Esophagus (tissue), 2 donors: ENCODE results near the gene PITPNC1. TPM values are rescaled to one million over a fixed set of nuclear protein-coding genes. Genes with fewer than 3 reads are reported as not detected.

Experiments used
- H3K27ac ChIP-seq, 2 donors: one replicate each; pipeline ENCODE4 v1.5.1; 2013; ENCODE audit warnings: low read depth in 2 of 2, mild to moderate bottlenecking in 2 of 2, inconsistent platforms in 1 of 2, low read length in 1 of 2, moderate library complexity in 1 of 2
- H3K27me3 ChIP-seq, 2 donors: one replicate each; pipeline ENCODE4 v1.6.1; 2013; ENCODE audit warnings: low read length in 2 of 2, control low read depth in 1 of 2, mild to moderate bottlenecking in 1 of 2; ENCODE audit not compliant: insufficient read depth in 2 of 2, control insufficient read depth in 1 of 2
- H3K36me3 ChIP-seq, 2 donors: one replicate each; pipeline ENCODE4 v1.6.1; 2013; ENCODE audit warnings: low read length in 1 of 2; ENCODE audit not compliant: control insufficient read depth in 2 of 2, insufficient read depth in 2 of 2
- H3K4me1 ChIP-seq, 2 donors: one replicate each; pipeline ENCODE4 v1.6.1; 2013; ENCODE audit warnings: low read length in 1 of 2; ENCODE audit not compliant: control insufficient read depth in 2 of 2, insufficient read depth in 2 of 2
- H3K4me3 ChIP-seq, 2 donors: one replicate each; pipeline ENCODE4 v1.5.1; 2013; ENCODE audit warnings: low read length in 2 of 2, mild to moderate bottlenecking in 2 of 2, low read depth in 1 of 2, moderate library complexity in 1 of 2
- H3K9me3 ChIP-seq, 2 donors: one replicate each; pipeline ENCODE4 v1.6.1; 2013; ENCODE audit warnings: mild to moderate bottlenecking in 2 of 2, low read depth in 1 of 2, low read length in 1 of 2, moderate library complexity in 1 of 2; ENCODE audit not compliant: control insufficient read depth in 2 of 2, insufficient read depth in 1 of 2
- WGBS, 2 donors: extraction: QIAGEN DNeasy Blood & Tissue Kit; methylation state at CpG; one replicate each; pipeline ENCODE4 v1.1.7; 2013; 5-methylcytosine and 5-hydroxymethylcytosine counted together
- polyA plus RNA-seq, 2 donors: library from polyadenylated mRNA; stranded (reverse); fragments of 200-250 nt; gene quantifications; one replicate each; pipeline ENCODE4 v1.2.3, GENCODE V29; 2013
- donor health status: healthy with polysubstance abuse.
- donor health status: Bipolar disorder and iron deficiency.

Gene PITPNC1
- polyA plus RNA-seq, 2 donors: 7.9 to 9.6 TPM

- 66 to 78% methylated on average over 6 of the region's 6 CpGs for WGBS, 2 donors
- no peaks in the 10 kb centered on the region for H3K36me3 ChIP-seq
These were observed 72.0 kb downstream of the PITPNC1 start for GRCh38 chr17:67449065-67449464.

GRCh38 chr17:67449845-67450755, 73.0 kb downstream of the PITPNC1 start:
- no peaks in the 10 kb centered on the region for H3K27me3 ChIP-seq
- no peaks in the 10 kb centered on the region for H3K9me3 ChIP-seq
- WGBS, 2 donors: 91% methylated on average over 16 of the region's 16 CpGs
- H3K27ac ChIP-seq: no peak overlapping the region
- no peaks in the 10 kb centered on the region for H3K4me1 ChIP-seq
- H3K36me3 ChIP-seq: no peaks in the 10 kb centered on the region
- no peak overlapping the region for H3K4me3 ChIP-seq

More at GRCh38 chr17:67449065-67449464, 72.0 kb downstream of the PITPNC1 start:
- no peaks in the 10 kb centered on the region for H3K9me3 ChIP-seq
- no peaks in the 10 kb centered on the region for H3K27me3 ChIP-seq
- no peak overlapping the region for H3K27ac ChIP-seq
- H3K4me1 ChIP-seq: no peaks in the 10 kb centered on the region
- H3K4me3 ChIP-seq: no peak overlapping the region

- Histone ChIP-seq H3K9me3 (no peaks in the 10 kb centered on the region), H3K27ac (peak overlapping the region in 1 of 2 donors; percentile 57), H3K4me3 (no peak overlapping the region), H3K36me3 (no peaks in the 10 kb centered on the region), H3K27me3 (no peaks in the 10 kb centered on the region), H3K4me1 (no peaks in the 10 kb centered on the region)
- WGBS, 2 donors: 73 to 82% methylated on average over 10 of the region's 10 CpGs
These were observed 75.8 kb downstream of the PITPNC1 start for GRCh38 chr17:67452681-67453554.

GRCh38 chr17:67456103-67456502, 79.0 kb downstream of the PITPNC1 start:
- WGBS, 2 donors: 52 to 67% methylated on average over 1 of the region's 1 CpG
- no peaks in the 10 kb centered on the region for H3K27me3 ChIP-seq
- no peak overlapping the region for H3K27ac ChIP-seq
- H3K9me3 ChIP-seq: no peaks in the 10 kb centered on the region
- no peak overlapping the region for H3K4me3 ChIP-seq
- no peaks in the 10 kb centered on the region for H3K36me3 ChIP-seq
- no peaks in the 10 kb centered on the region for H3K4me1 ChIP-seq

GRCh38 chr17:67456889-67457288, 79.8 kb downstream of the PITPNC1 start:
- Histone ChIP-seq H3K4me3 (no peak overlapping the region), H3K27ac (no peak overlapping the region), H3K9me3 (no peaks in the 10 kb centered on the region), H3K36me3 (no peaks in the 10 kb centered on the region), H3K27me3 (no peaks in the 10 kb centered on the region), H3K4me1 (no peaks in the 10 kb centered on the region)
- WGBS, 2 donors: 97 to 99% methylated on average over 3 of the region's 3 CpGs

- H3K27ac ChIP-seq: no peak overlapping the region
These were observed 81.1 kb downstream of the PITPNC1 start for GRCh38 chr17:67458203-67458602.

GRCh38 chr17:67459985-67460384, 82.9 kb downstream of the PITPNC1 start:
- no peaks in the 10 kb centered on the region for H3K27me3 ChIP-seq
- no peaks in the 10 kb centered on the region for H3K36me3 ChIP-seq
- H3K4me1 ChIP-seq: no peaks in the 10 kb centered on the region
- H3K4me3 ChIP-seq: no peak overlapping the region
- no peak overlapping the region for H3K27ac ChIP-seq
- 78 to 79% methylated on average over 7 of the region's 7 CpGs for WGBS, 2 donors
- H3K9me3 ChIP-seq: no peaks in the 10 kb centered on the region

More at GRCh38 chr17:67458203-67458602, 81.1 kb downstream of the PITPNC1 start:
- Histone ChIP-seq H3K4me1 (no peaks in the 10 kb centered on the region), H3K9me3 (no peaks in the 10 kb centered on the region), H3K27me3 (no peaks in the 10 kb centered on the region), H3K4me3 (no peak overlapping the region), H3K36me3 (no peaks in the 10 kb centered on the region)
- 98 to 100% methylated on average over 2 of the region's 2 CpGs for WGBS, 2 donors

GRCh38 chr17:67461228-67461780, 84.2 kb downstream of the PITPNC1 start:
- Histone ChIP-seq H3K4me1 (no peaks in the 10 kb centered on the region), H3K27me3 (no peaks in the 10 kb centered on the region), H3K4me3 (no peak overlapping the region), H3K36me3 (no peaks in the 10 kb centered on the region), H3K27ac (no peak overlapping the region), H3K9me3 (no peaks in the 10 kb centered on the region)
- 83 to 89% methylated on average over 6 of the region's 6 CpGs for WGBS, 2 donors

GRCh38 chr17:67461876-67462275, 84.8 kb downstream of the PITPNC1 start:
- Histone ChIP-seq H3K4me3 (no peak overlapping the region), H3K4me1 (no peaks in the 10 kb centered on the region), H3K27me3 (no peaks in the 10 kb centered on the region), H3K36me3 (no peaks in the 10 kb centered on the region), H3K27ac (no peak overlapping the region), H3K9me3 (no peaks in the 10 kb centered on the region)
- WGBS, 2 donors: 77 to 87% methylated on average over 3 of the region's 3 CpGs
